HG02973 (cell line): ENCODE results near the gene SLC6A3.
A peak's percentile ranks its signal among the peaks of the same experiment; 100 is the strongest.

Experiments
- ATAC-seq: cut with Tn5 transposase; IDR thresholded peaks from one replicate; pipeline ENCODE4 v1.9.1; 2021; ENCODE audit warnings: moderate library complexity; ENCODE audit not compliant: unreplicated experiment

The SLC6A3 gene

DNA sequence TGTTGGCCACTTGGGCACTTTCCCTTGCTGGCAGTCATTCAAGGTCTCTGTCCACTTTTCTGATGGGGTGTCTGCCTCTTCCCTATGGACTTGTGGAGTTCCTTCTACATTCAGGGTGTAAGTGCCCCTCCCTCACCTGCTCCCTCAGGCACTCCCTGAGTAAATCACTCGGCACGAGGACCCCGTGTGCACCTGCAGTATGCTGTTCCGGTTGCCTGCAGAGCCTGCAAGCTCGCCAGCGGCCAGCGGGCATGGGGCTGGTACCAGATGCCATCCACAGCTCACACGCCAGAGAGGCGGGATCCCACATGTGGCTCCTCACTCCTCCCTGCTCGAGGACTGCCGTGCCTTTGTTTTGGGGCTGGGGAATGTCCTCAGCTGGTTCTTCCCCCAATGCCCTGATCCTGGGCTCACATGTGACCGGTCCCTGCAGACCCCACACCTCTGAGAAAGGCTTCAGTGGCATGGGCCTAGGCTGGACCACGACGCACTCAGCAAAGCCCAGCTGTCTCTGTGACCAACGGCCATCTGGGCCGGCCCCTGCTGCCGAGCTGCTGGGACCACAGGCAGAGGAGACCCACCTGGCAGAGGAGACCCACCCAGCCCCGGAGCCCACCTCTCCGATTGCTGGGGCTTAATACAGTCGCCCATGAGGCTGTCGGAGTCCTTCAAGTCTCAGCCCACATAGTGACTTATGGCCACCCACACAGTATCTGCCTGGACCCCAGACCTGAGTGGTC lies 54.2 kb downstream of the SLC6A3 start:
- ATAC-seq = no peak

DNA sequence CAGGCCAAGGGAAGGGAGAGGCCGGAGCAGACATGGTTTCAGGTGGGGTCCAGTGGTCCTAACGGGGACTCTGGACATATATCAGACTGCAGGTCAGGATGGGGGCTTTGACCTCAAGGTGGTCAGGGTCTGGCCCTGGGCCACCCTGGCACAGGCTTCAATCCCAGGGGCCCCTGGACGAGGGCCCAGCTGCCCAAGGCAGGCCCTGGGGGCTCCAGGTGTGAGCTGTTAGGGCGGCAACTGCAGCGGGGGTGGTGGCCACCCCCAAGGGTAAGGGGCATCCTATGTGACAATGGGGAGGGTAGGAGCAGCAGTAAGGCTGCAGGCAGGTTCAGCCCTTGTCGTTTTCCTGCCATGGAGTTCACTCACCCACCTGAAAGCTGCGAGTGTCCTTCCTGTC lies 54.9 kb downstream of the SLC6A3 start:
- no peak for ATAC-seq

DNA sequence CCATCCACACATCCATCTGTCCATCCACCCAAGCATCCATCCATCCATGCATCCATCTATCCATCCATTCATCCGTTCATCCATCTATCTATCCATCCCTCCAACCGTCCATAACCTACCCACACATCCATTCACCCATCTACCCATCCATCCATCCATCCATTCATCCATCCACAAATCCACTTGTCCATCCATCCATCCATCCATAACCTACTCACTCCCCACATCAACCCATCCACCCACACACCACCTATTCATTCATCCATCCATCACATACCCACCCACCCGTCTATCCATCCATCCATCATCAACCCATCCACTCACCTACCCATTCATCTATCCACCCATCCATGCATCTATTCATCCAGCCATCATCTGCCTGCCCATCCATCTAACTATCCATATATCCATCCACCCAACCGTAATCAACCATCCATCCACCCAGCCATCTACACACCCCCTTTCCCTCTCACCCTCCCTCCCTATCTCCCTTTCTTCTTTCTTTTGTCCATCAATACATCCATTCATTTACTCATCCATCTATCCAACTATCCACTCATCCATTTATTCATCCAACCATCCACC lies 56.8 kb downstream of the SLC6A3 start:
- no peak for ATAC-seq

DNA sequence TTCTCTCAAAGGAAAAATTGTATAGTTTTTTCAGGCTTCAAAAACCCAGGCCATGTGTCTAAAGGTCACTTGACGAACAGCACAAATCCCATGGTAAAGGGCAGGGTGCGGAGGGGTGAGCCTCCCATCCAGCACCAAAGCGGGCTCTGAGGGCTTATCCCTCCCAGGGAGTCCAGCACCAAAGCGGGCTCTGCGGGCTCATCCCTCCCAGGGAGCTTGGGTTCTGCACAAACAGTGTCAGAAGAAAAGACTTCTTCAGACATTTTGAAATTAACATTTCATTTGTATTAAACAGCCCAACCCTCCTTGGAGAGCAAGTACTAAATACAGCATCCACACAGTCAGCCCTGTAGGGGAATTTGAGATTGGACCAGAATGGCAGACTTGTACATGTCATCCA lies 57.4 kb downstream of the SLC6A3 start:
- ATAC-seq = no peak

DNA sequence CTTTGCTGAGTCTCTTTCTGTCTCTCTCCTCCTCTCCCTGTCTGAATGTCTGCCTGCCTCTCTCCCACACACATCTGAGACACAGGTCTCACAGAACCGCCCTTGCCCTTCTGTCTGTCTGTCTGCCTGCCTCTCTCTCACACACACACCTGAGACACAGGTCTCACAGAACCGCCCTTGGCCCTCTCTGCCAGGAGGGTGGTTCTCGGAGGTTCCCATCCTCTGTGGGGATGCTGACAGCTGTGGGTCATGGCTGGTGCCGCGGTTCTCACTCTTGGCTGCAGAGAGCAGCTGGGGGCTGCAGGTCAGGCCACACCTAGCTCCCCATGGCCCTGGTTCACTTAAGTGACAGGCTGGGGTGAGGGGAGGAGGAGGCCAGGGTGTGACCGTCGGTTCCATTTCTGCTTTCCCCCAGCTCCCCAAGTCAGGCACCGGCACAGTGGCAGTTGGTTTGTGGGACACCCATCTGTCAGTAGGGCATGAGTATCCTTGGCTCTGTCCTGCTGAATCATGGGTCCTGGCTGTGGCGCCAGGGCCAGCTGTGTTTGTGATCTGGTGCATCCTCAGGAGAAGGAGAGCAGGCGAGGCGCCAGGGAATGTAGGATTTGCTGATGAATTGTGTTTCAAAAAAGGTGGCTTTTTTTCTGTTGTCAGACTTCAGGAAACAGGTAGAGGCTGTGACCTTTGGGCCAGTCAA lies 58.0 kb downstream of the SLC6A3 start:
- ATAC-seq = no peak

DNA sequence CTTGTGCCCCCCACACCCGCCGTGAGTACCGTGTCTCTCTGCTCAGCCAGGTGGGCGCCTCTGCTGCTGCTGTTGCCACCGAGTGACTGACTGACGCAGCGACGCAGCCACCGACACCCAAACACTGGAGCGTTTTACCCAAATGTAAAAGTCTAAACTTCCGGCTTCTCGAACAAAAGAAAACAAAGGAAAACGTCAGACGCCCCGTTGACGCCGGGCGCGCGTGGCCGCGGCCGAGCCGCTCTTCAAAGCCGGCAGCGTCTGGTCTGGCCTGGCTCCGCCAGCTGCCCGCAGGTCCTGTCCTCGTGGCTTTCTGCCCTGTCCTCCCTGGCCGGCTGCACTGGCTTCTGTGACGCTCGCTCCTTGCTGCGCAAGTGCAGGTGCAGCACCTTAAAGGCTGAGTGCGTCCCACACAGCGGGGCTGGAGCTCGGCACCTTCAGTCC lies 58.9 kb downstream of the SLC6A3 start:
- ATAC-seq = peak; percentile 33

DNA sequence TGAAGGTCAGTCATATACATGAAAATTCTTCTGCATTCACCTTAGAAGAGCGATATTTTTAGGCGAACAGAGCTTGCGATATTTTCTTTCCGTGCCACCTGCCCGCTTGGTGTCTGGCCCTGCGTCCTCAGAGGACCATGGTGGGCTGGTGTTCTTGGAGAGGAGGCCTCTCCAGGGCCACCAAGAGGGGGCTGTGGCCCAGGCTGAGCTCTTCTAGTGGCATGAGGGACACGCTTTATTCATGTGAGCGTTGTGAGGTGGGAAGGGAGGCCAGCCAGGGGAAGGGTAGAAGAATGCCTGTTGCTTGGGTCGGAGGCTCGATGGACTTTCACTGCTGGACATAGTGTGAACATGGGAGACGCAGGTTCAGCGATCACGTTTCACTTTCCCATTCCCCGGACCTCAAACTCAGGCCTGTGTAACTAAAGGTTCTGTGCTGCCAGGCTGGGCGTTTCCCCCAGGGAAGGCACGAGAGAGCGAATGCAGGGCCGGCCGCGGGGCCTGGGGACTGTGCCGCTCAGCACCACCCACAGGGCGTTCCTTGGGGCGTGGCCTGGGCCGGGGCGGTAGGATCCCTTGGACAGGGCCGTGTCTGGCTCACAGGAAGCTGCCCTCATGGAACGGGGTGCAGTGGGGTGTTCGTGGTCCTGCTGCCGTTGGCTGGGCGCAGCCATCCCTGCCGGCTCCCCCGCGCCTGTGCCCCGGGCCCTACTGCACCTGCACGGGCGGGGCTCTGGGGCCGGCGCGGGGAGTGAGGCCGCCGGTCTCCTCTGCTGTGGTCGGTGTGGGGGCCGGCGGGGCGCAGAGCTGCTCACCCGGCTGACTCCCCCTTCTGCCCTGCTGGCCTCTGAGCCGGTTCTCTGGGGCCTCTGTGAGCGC lies 59.6 kb downstream of the SLC6A3 start:
- ATAC-seq = peak; percentile 85

DNA sequence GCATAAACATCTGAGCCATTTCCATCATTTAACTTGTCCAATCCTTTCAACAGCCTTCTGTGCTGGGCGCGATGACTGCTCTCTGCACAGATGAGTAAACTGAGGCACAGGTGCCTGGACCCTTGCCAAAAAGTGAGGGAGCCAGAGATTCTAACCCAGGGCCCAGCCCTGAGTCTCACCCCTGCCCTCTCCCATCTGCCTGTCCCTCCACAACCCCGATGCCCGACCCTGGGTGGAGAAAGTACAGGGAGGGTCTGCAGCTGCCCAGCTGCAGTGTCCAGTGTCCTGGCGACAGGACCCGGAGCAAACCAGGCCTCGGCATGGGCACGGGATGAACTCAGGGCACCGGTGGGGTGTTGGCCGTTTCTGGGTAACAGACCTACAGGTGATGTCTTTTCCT lies 60.7 kb downstream of the SLC6A3 start:
- no peak for ATAC-seq

DNA sequence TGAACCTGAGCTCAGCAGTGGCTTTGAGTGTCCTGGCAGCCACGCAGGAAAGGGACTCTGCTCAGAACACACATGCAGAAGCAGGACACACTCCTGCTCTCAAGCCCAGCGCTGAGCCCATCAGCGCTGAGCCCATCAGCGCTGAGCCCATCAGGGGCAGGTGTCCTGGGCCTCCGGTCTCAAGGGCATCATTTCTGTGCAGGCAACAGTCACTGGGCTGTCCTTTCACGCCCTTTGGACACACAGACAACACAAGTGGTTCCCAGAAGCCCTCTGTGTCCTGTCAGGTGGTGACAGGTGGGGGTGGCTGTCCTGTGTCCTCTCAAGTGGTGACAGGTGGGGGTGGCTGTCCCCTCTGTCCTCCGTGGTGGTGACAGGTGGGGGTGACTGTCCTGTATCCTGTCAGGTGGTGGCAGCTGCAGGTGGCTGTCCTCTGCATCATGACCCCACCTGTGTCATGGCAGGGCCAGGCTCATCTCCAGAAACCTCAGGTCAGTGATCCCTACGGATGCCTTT lies 61.3 kb downstream of the SLC6A3 start:
- ATAC-seq = no peak

DNA sequence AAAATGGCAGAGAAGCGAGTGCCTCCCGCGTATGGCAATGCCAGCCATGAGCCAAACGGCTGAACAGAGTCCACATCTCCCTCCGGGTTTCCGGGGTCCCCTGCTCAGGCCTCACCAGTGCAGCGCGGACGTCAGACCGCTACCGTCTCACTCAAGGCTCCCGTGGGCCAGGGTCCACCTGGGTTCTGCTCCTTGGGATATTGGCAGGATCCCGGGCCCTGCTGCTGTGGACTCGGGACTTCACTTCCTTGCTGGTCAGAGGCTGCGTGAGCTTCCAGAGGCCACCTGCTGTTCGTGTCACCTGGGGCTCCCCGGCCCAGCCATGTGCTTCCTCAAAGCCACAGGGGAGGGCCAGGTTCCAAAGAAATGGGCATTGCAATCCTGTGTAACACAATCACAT lies 61.9 kb downstream of the SLC6A3 start:
- no peak for ATAC-seq

DNA sequence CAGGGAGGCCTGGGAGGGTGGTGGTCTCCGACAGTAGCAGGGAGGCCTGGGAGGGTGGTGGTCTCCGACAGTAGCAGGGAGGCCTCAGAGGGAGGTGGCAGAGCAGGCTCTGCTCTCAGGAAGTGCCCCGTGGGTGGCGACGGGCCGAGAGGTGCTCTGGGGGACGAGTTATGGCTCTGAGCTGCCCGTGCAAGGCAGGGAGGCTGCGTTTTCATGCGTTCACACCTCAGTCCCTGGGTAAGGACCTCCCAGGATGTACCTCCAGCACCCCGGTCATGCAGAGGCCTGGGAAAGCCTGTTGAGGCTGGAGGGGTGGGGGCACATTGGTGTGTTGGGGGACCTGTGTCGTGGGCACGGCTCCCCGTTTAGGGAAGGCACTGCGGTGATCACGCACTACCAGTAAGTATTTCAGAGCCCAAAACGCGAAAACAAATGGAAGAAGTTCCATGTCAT lies 63.0 kb downstream of the SLC6A3 start:
- no peak for ATAC-seq

DNA sequence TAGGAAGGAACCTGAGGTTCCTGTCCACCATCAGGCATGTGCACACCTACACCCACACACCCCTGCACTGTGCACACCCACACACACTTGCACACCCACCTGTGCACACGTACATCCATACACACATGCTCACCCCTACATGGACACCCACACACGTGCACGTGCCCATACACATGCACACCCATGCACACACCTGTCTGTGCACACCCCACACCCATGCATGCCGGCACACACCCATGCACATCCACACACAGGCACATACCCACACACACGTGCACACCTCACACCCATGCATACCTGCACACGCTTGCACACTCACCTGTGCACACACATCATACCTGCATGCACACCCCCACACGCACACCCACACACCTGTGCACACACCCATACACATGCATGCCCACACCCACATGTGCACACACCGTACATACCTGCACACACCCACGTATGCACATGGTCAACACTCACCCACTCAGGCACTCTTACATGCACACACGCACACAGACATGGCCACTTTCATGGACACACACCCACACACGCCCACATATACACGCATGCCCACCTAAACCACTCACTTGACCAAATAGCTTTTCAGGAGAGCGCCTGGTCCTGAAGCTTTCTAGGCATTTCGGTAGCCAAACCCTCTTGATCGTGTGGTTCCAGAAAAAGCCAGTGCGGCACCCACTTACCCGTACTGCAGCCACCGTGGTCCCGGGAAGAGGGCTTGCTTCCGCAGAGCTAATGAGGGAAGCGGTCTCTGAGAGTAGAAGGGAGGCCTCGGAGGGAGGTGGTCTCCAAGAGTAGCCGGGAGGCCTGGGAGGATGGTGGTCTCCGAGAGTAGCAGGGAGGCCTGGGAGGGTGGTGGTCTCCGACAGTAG lies 63.6 kb downstream of the SLC6A3 start:
- ATAC-seq = no peak

DNA sequence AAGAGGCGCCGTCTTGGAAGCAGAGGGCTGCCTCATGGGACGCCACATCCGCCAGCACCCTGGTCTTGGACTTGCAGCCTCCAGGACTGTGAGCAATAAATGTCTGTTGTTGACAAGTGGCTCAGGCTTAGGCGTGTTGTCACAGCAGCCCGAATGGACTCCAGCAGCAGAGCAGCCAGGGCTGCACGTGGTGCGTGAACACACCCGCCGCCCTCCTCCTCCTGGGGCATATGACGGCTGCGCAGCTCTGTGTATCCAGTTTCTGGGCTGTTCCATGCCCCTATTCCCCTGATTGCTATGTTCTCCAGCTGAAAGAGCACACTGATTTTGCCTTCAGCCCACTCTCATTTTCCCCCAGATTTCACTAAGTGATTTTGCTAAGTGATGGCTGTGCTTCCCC lies 64.3 kb downstream of the SLC6A3 start:
- ATAC-seq = no peak

DNA sequence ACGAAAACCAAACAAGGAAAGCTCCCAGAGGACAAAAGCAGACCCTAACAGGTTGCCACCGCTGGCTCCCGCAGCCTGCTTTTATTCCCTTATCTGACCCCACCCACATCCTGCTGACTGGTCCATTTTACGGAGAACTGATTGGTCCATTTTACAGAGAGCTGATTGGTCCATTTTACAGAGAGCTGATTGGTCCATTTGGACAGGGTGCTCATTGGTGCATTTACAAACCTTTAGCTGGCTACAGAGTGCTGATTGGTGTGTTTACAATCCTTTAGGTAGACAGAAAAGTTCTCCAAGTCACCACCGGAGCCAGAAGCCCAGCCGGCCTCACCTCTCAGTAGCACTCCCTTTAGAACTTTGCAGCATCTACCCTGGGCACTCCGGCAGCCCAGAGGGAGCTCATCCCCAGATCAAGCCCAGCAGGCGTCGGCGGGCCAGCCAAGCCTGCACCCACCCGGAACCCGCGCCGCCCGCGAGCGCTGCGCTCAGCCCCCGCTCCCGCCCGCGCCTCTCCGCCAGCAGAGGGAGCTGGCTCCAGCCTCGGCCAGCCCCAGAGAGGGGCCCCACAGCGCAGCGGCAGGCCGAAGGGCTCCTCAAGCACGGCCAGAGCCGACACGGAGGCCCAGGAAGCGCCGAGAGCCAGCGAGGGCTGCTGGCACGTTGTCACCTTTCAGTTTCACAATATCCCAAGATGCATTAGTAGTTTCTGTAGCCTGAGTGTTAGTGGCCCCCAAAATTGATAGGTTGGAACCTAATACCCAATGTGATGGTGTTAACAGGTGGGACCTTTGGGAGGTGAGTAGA lies 65.0 kb downstream of the SLC6A3 start:
- ATAC-seq = peak; percentile 72

DNA sequence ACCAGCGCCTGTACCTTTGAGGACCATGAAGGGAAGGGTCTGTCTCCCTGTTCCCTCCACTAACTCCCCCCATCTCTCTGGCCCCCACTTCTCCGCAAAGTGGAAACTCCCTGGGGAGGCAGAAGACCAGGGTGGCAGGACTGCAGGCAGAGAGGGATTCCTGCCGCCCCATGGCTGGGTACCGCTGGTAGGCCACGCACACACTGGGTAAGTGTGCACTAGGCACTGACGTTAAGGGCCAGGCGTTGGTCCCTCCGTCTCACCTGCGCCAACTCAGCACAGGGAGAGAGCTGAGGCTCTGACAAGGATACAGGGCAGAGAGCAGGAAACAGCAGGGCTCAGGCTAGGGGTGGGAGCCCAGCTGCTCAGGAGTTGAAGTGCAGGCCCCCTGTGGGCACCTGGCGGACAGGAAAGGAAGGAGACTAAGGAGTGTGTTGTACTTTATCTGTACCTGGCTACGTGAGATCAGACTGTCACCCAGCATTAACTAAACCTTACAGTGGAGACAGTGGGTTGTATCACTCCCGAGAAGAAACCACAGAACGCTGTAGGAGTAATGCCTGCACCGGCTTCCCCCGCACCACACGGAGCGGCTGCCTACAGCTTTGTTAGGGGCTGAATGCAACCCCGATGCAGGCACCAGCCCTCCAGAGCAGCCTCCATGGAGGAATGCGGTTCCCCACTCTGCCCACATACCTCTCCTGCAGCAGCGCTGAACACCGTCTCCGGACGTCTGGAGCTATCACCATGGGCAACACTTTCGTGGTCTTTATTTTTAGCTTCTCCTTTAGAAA lies 66.2 kb downstream of the SLC6A3 start:
- ATAC-seq = no peak

DNA sequence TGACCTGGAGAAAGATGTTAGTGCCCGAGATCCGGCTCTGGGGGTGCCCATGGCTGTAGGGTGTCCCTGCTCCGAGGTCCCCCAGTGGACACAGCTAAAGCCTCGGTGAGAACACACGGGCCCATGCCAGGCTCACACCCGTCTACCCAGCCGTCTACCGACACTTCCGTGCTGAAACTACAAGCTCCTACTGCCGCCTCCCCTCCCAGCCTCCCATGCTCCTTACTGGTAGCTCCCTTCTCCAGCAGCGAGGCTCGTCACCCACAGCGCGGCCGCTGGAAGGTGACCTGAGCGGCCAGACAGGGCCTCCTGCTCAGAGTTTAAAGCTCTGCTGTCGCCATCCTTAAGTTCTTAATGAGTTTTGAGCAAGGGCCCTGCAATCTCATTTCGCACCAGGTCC lies 67.1 kb downstream of the SLC6A3 start:
- ATAC-seq = no peak

DNA sequence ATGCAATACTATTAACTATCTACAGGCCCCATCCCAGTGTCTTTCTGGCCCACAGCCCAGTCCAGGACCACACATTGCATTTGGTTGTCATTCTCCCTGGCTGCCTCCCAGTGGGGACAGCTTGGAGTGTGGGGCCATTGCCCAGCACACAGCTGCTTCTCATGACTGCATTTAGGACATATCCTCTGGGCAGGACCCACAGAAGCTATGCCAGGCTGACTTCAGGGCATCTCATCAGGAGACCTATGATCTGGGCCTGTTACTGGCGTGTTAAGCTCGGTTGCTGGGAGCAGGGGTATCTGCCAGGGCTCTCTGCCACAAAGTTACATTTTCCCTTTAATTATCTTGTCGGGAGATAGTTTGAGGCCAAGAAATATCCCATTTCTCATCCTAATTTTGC lies 68.3 kb downstream of the SLC6A3 start:
- ATAC-seq = no peak
